ENCODE measurements around the gene CCDC136.

The CCDC136 gene

DNA sequence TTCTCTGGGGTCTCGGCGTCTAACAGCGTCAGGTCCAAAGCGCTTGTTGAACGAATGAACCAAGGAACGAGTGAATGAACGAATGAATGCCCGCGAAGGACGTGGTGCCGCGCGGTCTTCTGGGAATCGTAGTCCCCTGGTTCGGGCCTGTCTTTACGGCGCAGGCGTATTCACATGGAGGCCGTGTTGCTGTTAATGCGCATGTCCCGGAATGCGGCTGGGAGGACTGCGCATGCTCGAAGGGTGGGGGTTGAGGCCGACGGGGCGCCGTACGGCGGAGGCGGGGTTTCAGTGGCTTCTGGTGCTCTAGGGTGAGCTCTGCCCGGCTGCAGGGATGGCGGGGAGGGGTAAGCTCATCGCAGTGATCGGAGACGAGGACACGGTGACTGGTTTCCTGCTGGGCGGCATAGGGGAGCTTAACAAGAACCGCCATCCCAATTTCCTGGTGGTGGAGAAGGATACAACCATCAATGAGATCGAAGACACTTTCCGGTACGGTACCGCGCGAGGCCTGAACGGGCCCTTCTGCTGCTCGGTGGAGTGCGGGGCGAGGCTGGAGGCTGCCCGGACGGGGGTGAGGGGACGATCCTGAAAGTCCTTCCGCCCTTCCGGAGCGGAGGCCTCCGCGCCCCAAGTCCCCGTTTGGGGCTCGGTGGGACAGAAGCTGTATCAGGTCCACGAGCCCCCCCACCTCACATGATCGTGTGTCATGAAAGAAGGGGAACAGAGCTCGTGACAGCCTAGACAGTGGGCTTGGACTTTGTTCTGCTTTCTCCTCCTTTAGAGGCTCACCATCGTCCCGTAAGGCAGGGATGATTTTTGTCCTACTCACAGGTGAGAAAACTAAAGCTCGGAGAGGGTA, 71.0 kb downstream of the CCDC136 start, which contains the start of gene ATP6V1F:
ATP6V1F (plus strand) TSS at position 286 of the 862 bp plus-strand sequence; CDS start at position 335, 49 bp downstream.
- TF ChIP-seq, protein P1, sequence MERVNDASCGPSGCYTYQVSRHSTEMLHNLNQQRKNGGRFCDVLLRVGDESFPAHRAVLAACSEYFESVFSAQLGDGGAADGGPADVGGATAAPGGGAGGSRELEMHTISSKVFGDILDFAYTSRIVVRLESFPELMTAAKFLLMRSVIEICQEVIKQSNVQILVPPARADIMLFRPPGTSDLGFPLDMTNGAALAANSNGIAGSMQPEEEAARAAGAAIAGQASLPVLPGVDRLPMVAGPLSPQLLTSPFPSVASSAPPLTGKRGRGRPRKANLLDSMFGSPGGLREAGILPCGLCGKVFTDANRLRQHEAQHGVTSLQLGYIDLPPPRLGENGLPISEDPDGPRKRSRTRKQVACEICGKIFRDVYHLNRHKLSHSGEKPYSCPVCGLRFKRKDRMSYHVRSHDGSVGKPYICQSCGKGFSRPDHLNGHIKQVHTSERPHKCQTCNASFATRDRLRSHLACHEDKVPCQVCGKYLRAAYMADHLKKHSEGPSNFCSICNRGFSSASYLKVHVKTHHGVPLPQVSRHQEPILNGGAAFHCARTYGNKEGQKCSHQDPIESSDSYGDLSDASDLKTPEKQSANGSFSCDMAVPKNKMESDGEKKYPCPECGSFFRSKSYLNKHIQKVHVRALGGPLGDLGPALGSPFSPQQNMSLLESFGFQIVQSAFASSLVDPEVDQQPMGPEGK (CRISPR knock-in tag; IDR thresholded peaks at IDR 0.05; ENCODE audit: borderline replicate concordance): no peak
- TF ChIP-seq BACH2 (CRISPR knock-in tag; IDR thresholded peaks at IDR 0.05; ENCODE audit: borderline replicate concordance): 0 out of 2 replicates have a peak, but pooled peaks have one; percentile 58
- ATAC-seq: peak; percentile 85

DNA sequence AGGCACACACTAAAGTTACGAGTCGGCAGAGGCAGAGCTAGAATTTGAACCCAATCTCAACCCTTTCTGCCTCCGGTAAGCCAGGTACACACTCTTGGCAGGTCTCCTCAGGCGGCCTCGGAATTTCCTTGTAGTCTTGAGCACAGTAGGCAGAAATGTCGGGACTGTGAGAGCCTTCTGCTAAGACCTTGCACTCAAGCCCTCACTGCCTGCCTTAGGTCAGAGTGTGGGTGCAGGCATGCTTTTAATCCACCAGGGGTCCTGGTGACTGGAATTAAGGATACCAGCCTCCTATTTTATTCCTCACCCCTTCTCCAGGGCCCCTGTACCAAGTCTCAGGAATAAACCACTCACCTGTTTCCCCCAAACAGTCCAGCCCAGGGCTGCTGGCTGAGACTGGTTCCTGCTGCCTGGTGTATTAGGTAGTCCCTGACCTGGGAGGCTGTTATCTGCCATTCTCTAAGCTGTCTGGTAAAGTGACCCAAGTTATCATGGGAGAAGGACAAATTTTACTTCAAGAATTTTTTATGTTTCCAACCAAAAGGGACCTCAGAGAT, 71.7 kb downstream of the CCDC136 start:
- ATAC-seq: peak; percentile 79
- no peak for TF ChIP-seq ZC3H10 (CRISPR knock-in tag; IDR thresholded peaks at IDR 0.05)
- TF ChIP-seq PPARA (CRISPR knock-in tag; IDR thresholded peaks at IDR 0.05; ENCODE audit: borderline replicate concordance): no peak
- TF ChIP-seq ZNF565 (CRISPR knock-in tag; conservative IDR thresholded peaks at IDR 0.05; ENCODE audit: low read depth): no peak
- TF ChIP-seq ZFP3 (CRISPR knock-in tag; IDR thresholded peaks at IDR 0.05): no peak
- no peak for TF ChIP-seq TOX (CRISPR knock-in tag; IDR thresholded peaks at IDR 0.05; ENCODE audit: borderline replicate concordance)
- no peak for TF ChIP-seq ZFP30 (CRISPR knock-in tag; IDR thresholded peaks at IDR 0.05)
- TF ChIP-seq, protein P2, sequence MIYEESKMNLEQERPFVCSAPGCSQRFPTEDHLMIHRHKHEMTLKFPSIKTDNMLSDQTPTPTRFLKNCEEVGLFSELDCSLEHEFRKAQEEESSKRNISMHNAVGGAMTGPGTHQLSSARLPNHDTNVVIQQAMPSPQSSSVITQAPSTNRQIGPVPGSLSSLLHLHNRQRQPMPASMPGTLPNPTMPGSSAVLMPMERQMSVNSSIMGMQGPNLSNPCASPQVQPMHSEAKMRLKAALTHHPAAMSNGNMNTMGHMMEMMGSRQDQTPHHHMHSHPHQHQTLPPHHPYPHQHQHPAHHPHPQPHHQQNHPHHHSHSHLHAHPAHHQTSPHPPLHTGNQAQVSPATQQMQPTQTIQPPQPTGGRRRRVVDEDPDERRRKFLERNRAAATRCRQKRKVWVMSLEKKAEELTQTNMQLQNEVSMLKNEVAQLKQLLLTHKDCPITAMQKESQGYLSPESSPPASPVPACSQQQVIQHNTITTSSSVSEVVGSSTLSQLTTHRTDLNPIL (CRISPR knock-in tag; IDR thresholded peaks at IDR 0.05; ENCODE audit: low read depth): no peak
- TF ChIP-seq SNAI2 (CRISPR knock-in tag; IDR thresholded peaks at IDR 0.05): no peak
- no peak for TF ChIP-seq GLIS3 (CRISPR knock-in tag; IDR thresholded peaks at IDR 0.05)
- TF ChIP-seq OSR1 (CRISPR knock-in tag; IDR thresholded peaks at IDR 0.05): no peak
- no peak for TF ChIP-seq ISL1 (CRISPR knock-in tag; IDR thresholded peaks at IDR 0.05)
- TF ChIP-seq, protein P3, sequence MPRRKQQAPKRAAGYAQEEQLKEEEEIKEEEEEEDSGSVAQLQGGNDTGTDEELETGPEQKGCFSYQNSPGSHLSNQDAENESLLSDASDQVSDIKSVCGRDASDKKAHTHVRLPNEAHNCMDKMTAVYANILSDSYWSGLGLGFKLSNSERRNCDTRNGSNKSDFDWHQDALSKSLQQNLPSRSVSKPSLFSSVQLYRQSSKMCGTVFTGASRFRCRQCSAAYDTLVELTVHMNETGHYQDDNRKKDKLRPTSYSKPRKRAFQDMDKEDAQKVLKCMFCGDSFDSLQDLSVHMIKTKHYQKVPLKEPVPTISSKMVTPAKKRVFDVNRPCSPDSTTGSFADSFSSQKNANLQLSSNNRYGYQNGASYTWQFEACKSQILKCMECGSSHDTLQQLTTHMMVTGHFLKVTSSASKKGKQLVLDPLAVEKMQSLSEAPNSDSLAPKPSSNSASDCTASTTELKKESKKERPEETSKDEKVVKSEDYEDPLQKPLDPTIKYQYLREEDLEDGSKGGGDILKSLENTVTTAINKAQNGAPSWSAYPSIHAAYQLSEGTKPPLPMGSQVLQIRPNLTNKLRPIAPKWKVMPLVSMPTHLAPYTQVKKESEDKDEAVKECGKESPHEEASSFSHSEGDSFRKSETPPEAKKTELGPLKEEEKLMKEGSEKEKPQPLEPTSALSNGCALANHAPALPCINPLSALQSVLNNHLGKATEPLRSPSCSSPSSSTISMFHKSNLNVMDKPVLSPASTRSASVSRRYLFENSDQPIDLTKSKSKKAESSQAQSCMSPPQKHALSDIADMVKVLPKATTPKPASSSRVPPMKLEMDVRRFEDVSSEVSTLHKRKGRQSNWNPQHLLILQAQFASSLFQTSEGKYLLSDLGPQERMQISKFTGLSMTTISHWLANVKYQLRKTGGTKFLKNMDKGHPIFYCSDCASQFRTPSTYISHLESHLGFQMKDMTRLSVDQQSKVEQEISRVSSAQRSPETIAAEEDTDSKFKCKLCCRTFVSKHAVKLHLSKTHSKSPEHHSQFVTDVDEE (CRISPR knock-in tag; IDR thresholded peaks at IDR 0.05): no peak

DNA sequence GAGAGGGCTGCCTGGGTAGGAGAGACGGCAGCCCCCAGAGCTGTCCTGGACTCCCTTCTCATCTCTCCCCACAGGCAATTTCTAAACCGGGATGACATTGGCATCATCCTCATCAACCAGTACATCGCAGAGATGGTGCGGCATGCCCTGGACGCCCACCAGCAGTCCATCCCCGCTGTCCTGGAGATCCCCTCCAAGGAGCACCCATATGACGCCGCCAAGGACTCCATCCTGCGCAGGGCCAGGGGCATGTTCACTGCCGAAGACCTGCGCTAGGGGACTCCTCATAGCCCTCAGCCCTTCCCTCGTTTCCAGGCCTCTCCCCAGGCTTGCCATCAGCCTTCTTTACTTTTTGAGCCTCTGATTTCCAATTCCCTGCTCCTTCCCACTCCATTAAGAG, 73.5 kb downstream of the CCDC136 start:
- no peak for ATAC-seq
- TF ChIP-seq ZFP3 (CRISPR knock-in tag; IDR thresholded peaks at IDR 0.05): no peak
- TF ChIP-seq, protein P1 (CRISPR knock-in tag; IDR thresholded peaks at IDR 0.05; ENCODE audit: borderline replicate concordance): no peak
- no peak for TF ChIP-seq TOX (CRISPR knock-in tag; IDR thresholded peaks at IDR 0.05; ENCODE audit: borderline replicate concordance)
- no peak for TF ChIP-seq BACH2 (CRISPR knock-in tag; IDR thresholded peaks at IDR 0.05; ENCODE audit: borderline replicate concordance)
- no peak for TF ChIP-seq ZC3H10 (CRISPR knock-in tag; IDR thresholded peaks at IDR 0.05)
- no peak for TF ChIP-seq ZFP30 (CRISPR knock-in tag; IDR thresholded peaks at IDR 0.05)
- no peak for TF ChIP-seq ZNF565 (CRISPR knock-in tag; conservative IDR thresholded peaks at IDR 0.05; ENCODE audit: low read depth)
- TF ChIP-seq, protein P2 (CRISPR knock-in tag; IDR thresholded peaks at IDR 0.05; ENCODE audit: low read depth): no peak
- TF ChIP-seq, protein P3 (CRISPR knock-in tag; IDR thresholded peaks at IDR 0.05): no peak
- no peak for TF ChIP-seq TCF4 (CRISPR knock-in tag; IDR thresholded peaks at IDR 0.05; ENCODE audit: borderline replicate concordance)
- TF ChIP-seq CSDC2 (CRISPR knock-in tag; IDR thresholded peaks at IDR 0.05): no peak
- no peak for TF ChIP-seq OSR1 (CRISPR knock-in tag; IDR thresholded peaks at IDR 0.05)
- no peak for TF ChIP-seq SNAI2 (CRISPR knock-in tag; IDR thresholded peaks at IDR 0.05)
- TF ChIP-seq GLIS3 (CRISPR knock-in tag; IDR thresholded peaks at IDR 0.05): no peak
- TF ChIP-seq ISL1 (CRISPR knock-in tag; IDR thresholded peaks at IDR 0.05): no peak
- TF ChIP-seq ZNF70 (CRISPR knock-in tag; IDR thresholded peaks at IDR 0.05): no peak
- TF ChIP-seq, protein P4, sequence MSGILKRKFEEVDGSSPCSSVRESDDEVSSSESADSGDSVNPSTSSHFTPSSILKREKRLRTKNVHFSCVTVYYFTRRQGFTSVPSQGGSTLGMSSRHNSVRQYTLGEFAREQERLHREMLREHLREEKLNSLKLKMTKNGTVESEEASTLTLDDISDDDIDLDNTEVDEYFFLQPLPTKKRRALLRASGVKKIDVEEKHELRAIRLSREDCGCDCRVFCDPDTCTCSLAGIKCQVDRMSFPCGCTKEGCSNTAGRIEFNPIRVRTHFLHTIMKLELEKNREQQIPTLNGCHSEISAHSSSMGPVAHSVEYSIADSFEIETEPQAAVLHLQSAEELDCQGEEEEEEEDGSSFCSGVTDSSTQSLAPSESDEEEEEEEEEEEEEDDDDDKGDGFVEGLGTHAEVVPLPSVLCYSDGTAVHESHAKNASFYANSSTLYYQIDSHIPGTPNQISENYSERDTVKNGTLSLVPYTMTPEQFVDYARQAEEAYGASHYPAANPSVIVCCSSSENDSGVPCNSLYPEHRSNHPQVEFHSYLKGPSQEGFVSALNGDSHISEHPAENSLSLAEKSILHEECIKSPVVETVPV (CRISPR knock-in tag; IDR thresholded peaks at IDR 0.05): no peak
- TF ChIP-seq ESRRG (CRISPR knock-in tag; IDR thresholded peaks at IDR 0.05): no peak
- TF ChIP-seq RARB (CRISPR knock-in tag; IDR thresholded peaks at IDR 0.05): no peak

Data from SK-N-SH treated with all-trans-retinoic acid at 6 μM for 48 hours (cell line).